Activated CD4-positive, alpha-beta T cell treated with anti-CD3 and anti-CD28 coated beads, Interleukin-2, amount 10 ng/mL, durations not matched to agents 7 days and 5 days (primary cell): ENCODE results near the gene PYROXD2. TPM values are rescaled to one million over a fixed set of nuclear protein-coding genes. Genes with fewer than 3 reads are reported as not detected.
"Not testable (repeated sequence)": the region's sequence is repeated elsewhere in the genome, so short reads cannot be mapped to it uniquely, and the experiment has no call there.

ENCODE experiments used
- CTCF ChIA-PET: fragments of 350-600 bp; sonication (Branson Sonifier 250); formaldehyde crosslinking; loops from one replicate; lab custom pipeline; 2021; ENCODE audit warnings: antibody characterized with exemption; lab: Charles Lee
- POLR2A ChIA-PET: fragments of 350-600 bp; sonication (Branson Sonifier 250); formaldehyde crosslinking; loops from one replicate; lab custom pipeline; 2021; ENCODE audit warnings: antibody characterized with exemption; lab: Charles Lee
- DNase-seq: peaks from one replicate; pipeline ENCODE4 v3.0.0-alpha.2; 2020
- H3K27ac Mint-ChIP-seq: one replicate; pipeline ENCODE4 v1.8.0; 2021; ENCODE audit warnings: mild to moderate bottlenecking, moderate library complexity, mixed read lengths
- H3K27me3 Mint-ChIP-seq: one replicate; pipeline ENCODE4 v1.8.0; 2021; ENCODE audit warnings: mixed read lengths
- H3K36me3 Mint-ChIP-seq: one replicate; pipeline ENCODE4 v1.8.0; 2021; ENCODE audit warnings: low read depth, mixed read lengths
- H3K4me1 Mint-ChIP-seq: one replicate; pipeline ENCODE4 v1.8.0; 2021; ENCODE audit warnings: mixed read lengths
- H3K4me3 Mint-ChIP-seq: one replicate; pipeline ENCODE4 v1.8.0; 2021; ENCODE audit warnings: mild to moderate bottlenecking, moderate library complexity, mixed read lengths
- H3K9me3 Mint-ChIP-seq: one replicate; pipeline ENCODE4 v1.8.0; 2021; ENCODE audit warnings: mixed read lengths
- total RNA-seq, 2 experiments: library from RNA; stranded (reverse); gene quantifications; one replicate each; pipeline ENCODE4 v1.2.3, GENCODE V29; 2021

PYROXD2 gene
- total RNA-seq, 2 experiments from 2014 or later = 6.2 to 10.0 TPM

GRCh38 chr10:98361131-98362025, 53.6 kb downstream of the PYROXD2 start:
- Mint-ChIP-seq H3K4me3 (no peak overlapping the region), H3K27ac (no peak overlapping the region), H3K36me3 (no peaks in the 10 kb centered on the region), H3K27me3 (peaks cover 10% of the 10 kb centered on the region), H3K9me3 (no peaks in the 10 kb centered on the region), H3K4me1 (peaks cover 3% of the 10 kb centered on the region)
- DNase-seq = no peak
- ChIA-PET POLR2A (no interaction called here), CTCF (no interaction called here)

GRCh38 chr10:98357194-98357822, 57.7 kb downstream of the PYROXD2 start:
- H3K9me3 Mint-ChIP-seq = no peaks in the 10 kb centered on the region
- POLR2A ChIA-PET = no interaction called here
- CTCF ChIA-PET = no interaction called here
- H3K27ac Mint-ChIP-seq = no peak overlapping the region
- no peak for DNase-seq
- peaks cover 21% of the 10 kb centered on the region for H3K27me3 Mint-ChIP-seq
- peaks cover 3% of the 10 kb centered on the region for H3K4me1 Mint-ChIP-seq
- H3K4me3 Mint-ChIP-seq = no peak overlapping the region
- H3K36me3 Mint-ChIP-seq = no peaks in the 10 kb centered on the region

GRCh38 chr10:98354491-98354890, 60.5 kb downstream of the PYROXD2 start:
- H3K36me3 Mint-ChIP-seq = no peaks in the 10 kb centered on the region
- POLR2A ChIA-PET = no interaction called here
- no peak overlapping the region for H3K27ac Mint-ChIP-seq
- CTCF ChIA-PET = no interaction called here
- H3K4me1 Mint-ChIP-seq = peaks cover 2% of the 10 kb centered on the region
- no peak overlapping the region for H3K4me3 Mint-ChIP-seq
- H3K27me3 Mint-ChIP-seq = peaks cover 32% of the 10 kb centered on the region
- DNase-seq = no peak
- H3K9me3 Mint-ChIP-seq = no peaks in the 10 kb centered on the region

DNA sequence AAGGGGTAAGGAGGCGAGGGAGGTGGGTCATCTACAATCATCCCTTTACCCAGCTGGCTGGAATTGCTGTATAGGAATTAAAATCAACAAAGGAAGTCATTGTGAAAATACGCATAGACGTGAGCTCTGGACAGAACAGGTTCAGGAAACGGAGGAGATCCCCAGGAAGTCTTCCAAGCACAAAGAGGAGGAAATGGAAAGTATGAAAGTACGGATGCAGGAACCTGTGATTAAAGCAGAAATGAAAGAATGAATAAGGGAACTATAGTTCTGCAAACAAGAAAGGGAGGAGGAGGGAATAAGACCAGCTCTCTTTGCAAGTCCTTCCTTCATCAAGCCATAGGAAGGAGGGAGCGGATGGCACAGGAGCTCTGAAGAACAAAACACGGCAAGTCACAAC, 61.8 kb downstream of the PYROXD2 start:
- POLR2A ChIA-PET = no interaction called here
- H3K4me1 Mint-ChIP-seq = peaks cover 4% of the 10 kb centered on the region
- CTCF ChIA-PET = no interaction called here
- H3K9me3 Mint-ChIP-seq = no peaks in the 10 kb centered on the region
- no peak for DNase-seq
- peaks cover 35% of the 10 kb centered on the region for H3K27me3 Mint-ChIP-seq
- H3K36me3 Mint-ChIP-seq = no peaks in the 10 kb centered on the region
- H3K4me3 Mint-ChIP-seq = no peak overlapping the region
- no peak overlapping the region for H3K27ac Mint-ChIP-seq

DNA sequence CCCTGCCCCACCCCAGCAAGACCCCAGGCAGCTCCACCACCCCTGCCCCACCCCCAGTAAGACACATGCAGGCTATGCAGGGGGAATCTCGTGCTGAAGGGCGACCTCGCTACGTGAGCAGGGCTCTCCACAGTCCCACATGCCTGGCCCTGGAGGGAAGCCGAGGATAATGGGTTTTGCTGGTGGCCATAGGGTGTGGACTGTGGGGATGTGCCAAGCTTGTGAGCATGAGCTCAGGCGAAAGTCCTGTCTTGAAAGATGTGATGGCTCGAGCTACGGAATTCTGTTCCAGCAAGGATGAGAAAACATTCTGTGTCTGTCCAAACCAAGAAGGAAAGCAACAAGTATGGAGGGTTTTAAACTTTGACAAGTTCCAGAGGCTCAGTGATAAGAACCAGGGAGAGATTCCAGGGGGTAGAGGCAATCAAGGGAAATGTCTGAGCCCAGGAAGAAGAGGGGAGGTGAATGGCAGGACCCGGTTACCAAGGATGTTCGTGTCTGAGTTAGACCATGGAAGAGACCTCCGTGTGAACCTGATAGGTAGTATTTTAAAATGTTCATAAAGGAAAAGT, 63.1 kb downstream of the PYROXD2 start:
- peaks cover 3% of the 10 kb centered on the region for H3K9me3 Mint-ChIP-seq
- POLR2A ChIA-PET = no interaction called here
- DNase-seq = no peak
- CTCF ChIA-PET = no interaction called here
- peaks cover 35% of the 10 kb centered on the region for H3K27me3 Mint-ChIP-seq
- H3K4me3 Mint-ChIP-seq = no peak overlapping the region
- no peak overlapping the region for H3K27ac Mint-ChIP-seq
- no peaks in the 10 kb centered on the region for H3K36me3 Mint-ChIP-seq
- H3K4me1 Mint-ChIP-seq = peaks cover 4% of the 10 kb centered on the region

- CTCF ChIA-PET = interaction anchor here (1.0 kb wide), 1 partner anchor 23 kb away, joined by 3 read pairs; no protein-coding TSS in a partner anchor
- Mint-ChIP-seq H3K27me3 (peaks cover 41% of the 10 kb centered on the region), H3K4me3 (no peak overlapping the region), H3K36me3 (no peaks in the 10 kb centered on the region), H3K27ac (no peak overlapping the region), H3K9me3 (peaks cover 8% of the 10 kb centered on the region), H3K4me1 (peaks cover 4% of the 10 kb centered on the region)
- POLR2A ChIA-PET = no interaction called here
- DNase-seq = no peak
Measured at GRCh38 chr10:98349508-98349922, 65.5 kb downstream of the PYROXD2 start.

DNA sequence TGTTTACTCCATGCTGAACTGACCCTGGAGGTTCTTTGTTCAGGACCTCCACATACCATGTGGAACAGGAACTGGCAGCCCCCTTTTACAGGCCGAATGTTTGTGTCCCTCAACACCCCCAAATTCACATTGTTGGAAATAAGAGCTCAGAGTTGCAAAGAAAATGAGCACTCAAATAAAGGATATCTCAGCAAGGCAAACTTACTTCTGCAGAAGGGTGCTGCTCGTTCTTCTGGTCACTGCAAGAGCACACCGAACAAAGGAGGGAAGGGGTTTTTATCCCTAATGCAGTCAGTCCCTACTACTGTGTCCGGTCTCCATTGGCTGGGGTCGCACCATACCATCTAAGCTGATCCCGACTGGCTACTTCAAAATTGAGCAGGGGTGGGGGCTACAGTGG, 68.1 kb downstream of the PYROXD2 start:
- POLR2A ChIA-PET = interaction anchor here (0.6 kb wide), 1 partner anchor 16 kb away, joined by 4 read pairs; no protein-coding TSS in a partner anchor
- Mint-ChIP-seq H3K27me3 (peaks cover 32% of the 10 kb centered on the region), H3K9me3 (peaks cover 8% of the 10 kb centered on the region), H3K27ac (no peak overlapping the region), H3K4me3 (no peak overlapping the region), H3K4me1 (peaks cover 4% of the 10 kb centered on the region), H3K36me3 (no peaks in the 10 kb centered on the region)
- CTCF ChIA-PET = no interaction called here
- DNase-seq = no peak

DNA sequence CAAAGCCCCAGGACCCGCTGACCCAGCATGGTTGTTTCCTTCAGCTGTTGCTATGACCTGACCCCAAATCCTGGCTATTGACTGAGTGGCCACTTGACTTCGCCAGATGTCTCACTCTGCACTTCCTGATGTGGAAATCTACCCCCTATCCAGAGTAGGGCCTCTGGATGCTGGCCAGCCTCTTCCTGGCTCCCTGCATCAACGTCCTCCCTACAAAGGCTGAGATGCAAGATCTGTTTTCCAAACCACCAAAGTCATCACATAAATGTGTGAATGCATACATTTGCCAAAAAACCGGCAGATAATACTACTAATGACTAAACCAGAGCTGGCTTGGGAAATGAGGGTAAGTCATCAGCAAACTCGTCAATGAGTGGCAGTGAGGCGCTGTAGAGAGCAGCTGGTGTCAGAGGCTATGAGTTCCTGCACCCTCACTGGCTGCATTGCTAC, 70.4 kb downstream of the PYROXD2 start:
- DNase-seq = no peak
- Mint-ChIP-seq H3K27ac (no peak overlapping the region), H3K36me3 (no peaks in the 10 kb centered on the region), H3K9me3 (peaks cover 8% of the 10 kb centered on the region), H3K27me3 (peaks cover 23% of the 10 kb centered on the region), H3K4me3 (no peak overlapping the region), H3K4me1 (peaks cover 13% of the 10 kb centered on the region)
- ChIA-PET POLR2A (no interaction called here), CTCF (no interaction called here)

GRCh38 chr10:98341701-98342100, 73.3 kb downstream of the PYROXD2 start:
- H3K9me3 Mint-ChIP-seq = not testable (repeated sequence)

GRCh38 chr10:98340940-98341310, 74.1 kb downstream of the PYROXD2 start:
- DNase-seq = no peak
- Mint-ChIP-seq H3K9me3 (no peaks in the 10 kb centered on the region), H3K4me3 (no peak overlapping the region), H3K27ac (no peak overlapping the region), H3K27me3 (peaks cover 13% of the 10 kb centered on the region), H3K36me3 (no peaks in the 10 kb centered on the region), H3K4me1 (peaks cover 11% of the 10 kb centered on the region)
- CTCF ChIA-PET = no interaction called here
- POLR2A ChIA-PET = no interaction called here

More at GRCh38 chr10:98341701-98342100, 73.3 kb downstream of the PYROXD2 start:
- CTCF ChIA-PET, DNase-seq, POLR2A ChIA-PET, H3K4me3 Mint-ChIP-seq, H3K27ac Mint-ChIP-seq, H3K36me3 Mint-ChIP-seq: not testable (repeated sequence)
- H3K4me1 Mint-ChIP-seq = peaks cover 11% of the 10 kb centered on the region
- H3K27me3 Mint-ChIP-seq = peaks cover 18% of the 10 kb centered on the region

DNA sequence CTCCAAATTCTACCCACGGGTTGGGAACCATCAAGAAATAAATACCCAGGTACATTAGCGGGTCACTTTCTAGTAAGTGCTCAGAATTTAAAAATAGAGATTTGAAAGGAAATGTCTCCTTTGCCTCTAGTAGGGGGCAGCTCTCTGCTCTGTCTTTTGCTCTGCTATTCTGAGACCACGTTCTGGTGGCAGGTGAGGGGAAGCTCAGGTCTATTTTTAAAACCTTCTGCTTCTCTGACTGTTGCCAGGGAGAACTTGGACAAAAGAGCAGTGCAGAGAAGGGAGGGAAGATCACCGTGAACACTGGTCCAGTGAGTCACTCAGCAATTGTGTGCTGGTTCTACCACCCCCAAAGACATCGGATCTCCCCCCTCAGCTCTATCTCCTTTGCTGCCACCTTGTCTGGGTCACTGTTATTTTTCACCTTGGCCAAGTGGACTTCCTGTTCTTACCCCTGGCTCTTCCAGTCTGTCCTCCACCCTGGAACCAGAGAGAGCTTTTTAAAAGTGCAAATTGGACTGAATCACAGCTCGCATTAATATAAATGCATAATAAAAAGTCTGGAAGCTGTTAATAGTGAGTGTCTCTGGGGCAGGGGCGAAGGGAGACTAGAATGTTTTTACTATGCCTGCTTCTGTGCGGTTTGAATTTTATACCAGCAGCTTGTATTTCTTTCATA, 74.6 kb downstream of the PYROXD2 start:
- POLR2A ChIA-PET = no interaction called here
- Mint-ChIP-seq H3K4me3 (no peak overlapping the region), H3K4me1 (peaks cover 11% of the 10 kb centered on the region), H3K27me3 (peaks cover 13% of the 10 kb centered on the region), H3K9me3 (no peaks in the 10 kb centered on the region), H3K27ac (no peak overlapping the region), H3K36me3 (no peaks in the 10 kb centered on the region)
- CTCF ChIA-PET = interaction anchor here (1.2 kb wide), 1 partner anchor 31 kb away, joined by 3 read pairs; no protein-coding TSS in a partner anchor
- DNase-seq = no peak

- no peak for DNase-seq
- Mint-ChIP-seq H3K4me3 (no peak overlapping the region), H3K36me3 (no peaks in the 10 kb centered on the region), H3K27me3 (peaks cover 13% of the 10 kb centered on the region), H3K4me1 (peaks cover 11% of the 10 kb centered on the region), H3K9me3 (no peaks in the 10 kb centered on the region), H3K27ac (no peak overlapping the region)
- POLR2A ChIA-PET = no interaction called here
- CTCF ChIA-PET = interaction anchor here (1.2 kb wide), 1 partner anchor 31 kb away, joined by 3 read pairs; no protein-coding TSS in a partner anchor
Measured at GRCh38 chr10:98339799-98340198, 75.2 kb downstream of the PYROXD2 start.
